Measurements from ENCODE around the gene BTNL9. TPM values are rescaled to one million over a fixed set of nuclear protein-coding genes. Genes with fewer than 3 reads are reported as not detected.
"Not testable (repeated sequence)": the region's sequence is repeated elsewhere in the genome, so short reads cannot be mapped to it uniquely, and the experiment has no call there.

Gene BTNL9
- total and polyA plus RNA-seq, 8 donors = 11.0 to 56.1 (median 18.7) TPM

DNA sequence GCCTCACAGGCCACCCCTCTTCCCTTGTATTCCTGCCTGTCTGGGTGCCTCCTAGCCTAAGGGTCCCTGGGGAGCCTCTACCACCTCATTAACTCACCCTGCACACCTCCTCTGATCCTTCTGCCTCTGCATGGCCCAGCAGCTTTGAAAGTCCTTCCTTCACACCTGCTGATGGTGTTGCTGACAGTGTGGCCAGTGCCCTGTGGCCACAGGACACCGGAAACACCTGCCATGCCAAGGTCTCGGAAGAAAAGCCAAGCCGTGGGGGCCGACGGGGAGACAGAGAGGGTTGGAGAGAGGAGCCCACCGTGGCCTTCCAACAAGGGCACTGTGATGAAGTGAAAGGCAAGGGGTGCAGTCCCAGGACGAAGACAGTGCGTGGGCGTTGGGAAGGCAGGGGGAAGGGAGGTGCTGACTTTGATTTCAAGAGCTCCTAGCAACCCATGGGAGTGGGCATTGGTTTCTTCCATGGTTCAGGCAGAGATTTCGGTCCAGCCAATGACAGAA is 4.1 kb downstream of the BTNL9 start:
- intact Hi-C loops (cut with DNase I) = no loop called here

DNA sequence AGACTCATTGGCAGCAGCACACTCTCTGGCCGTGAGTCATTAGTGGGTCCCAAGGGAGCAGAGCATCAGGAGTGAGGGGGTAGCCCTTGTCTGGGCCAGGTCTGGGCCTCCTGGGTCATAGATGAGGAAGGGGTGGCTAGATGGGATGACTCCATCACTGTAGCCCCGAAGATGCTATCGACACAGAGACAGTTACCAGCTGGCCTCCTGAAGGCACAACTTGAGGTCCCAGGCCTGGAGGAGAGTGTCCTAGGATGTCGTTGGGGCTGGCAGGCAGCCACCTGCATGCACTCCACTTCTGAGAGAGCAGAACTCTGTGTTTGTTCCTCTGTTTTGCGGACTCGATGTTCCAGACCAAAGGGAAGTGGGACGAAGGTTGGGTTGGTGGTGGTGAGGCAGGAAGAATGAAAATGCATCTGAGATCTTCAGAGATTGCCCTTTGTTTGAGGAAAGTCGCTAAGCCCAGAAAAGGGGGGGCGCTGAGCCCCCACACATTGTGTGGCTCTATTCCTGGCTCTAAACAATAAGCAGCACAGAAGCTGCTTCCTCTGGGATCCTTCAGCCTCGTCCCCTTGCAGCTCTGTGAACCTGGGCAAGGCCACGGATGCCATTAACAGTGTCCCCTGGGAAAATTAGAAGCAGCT is 4.7 kb downstream of the BTNL9 start:
- no peak for DNase-seq
- peaks cover 2 to 74% of the 10 kb centered on the region in 2 donors for H3K27me3 ChIP-seq
- H3K4me3 ChIP-seq = no peak overlapping the region
- intact Hi-C loops (cut with DNase I) = no loop called here
- no peaks in the 10 kb centered on the region for H3K4me1 ChIP-seq
- H3K27ac ChIP-seq = peak overlapping the region in 1 of 2 donors; percentile 66
- ATAC-seq = no peak
- H3K9me3 ChIP-seq = no peaks in the 10 kb centered on the region
- no peaks in the 10 kb centered on the region for H3K36me3 ChIP-seq
- TF ChIP-seq, protein P1, sequence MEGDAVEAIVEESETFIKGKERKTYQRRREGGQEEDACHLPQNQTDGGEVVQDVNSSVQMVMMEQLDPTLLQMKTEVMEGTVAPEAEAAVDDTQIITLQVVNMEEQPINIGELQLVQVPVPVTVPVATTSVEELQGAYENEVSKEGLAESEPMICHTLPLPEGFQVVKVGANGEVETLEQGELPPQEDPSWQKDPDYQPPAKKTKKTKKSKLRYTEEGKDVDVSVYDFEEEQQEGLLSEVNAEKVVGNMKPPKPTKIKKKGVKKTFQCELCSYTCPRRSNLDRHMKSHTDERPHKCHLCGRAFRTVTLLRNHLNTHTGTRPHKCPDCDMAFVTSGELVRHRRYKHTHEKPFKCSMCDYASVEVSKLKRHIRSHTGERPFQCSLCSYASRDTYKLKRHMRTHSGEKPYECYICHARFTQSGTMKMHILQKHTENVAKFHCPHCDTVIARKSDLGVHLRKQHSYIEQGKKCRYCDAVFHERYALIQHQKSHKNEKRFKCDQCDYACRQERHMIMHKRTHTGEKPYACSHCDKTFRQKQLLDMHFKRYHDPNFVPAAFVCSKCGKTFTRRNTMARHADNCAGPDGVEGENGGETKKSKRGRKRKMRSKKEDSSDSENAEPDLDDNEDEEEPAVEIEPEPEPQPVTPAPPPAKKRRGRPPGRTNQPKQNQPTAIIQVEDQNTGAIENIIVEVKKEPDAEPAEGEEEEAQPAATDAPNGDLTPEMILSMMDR (IDR thresholded peaks at IDR 0.05) = no peak

More for the DNA sequence above, 4.1 kb downstream of the BTNL9 start:
- H3K9me3 ChIP-seq = no peaks in the 10 kb centered on the region
- TF ChIP-seq, protein P1 (IDR thresholded peaks at IDR 0.05) = no peak
- H3K36me3 ChIP-seq = no peaks in the 10 kb centered on the region
- no peaks in the 10 kb centered on the region for H3K4me1 ChIP-seq
- peak overlapping the region in 1 of 2 donors; percentile 45 for H3K27ac ChIP-seq
- ATAC-seq = no peak
- peaks cover 0 to 73% of the 10 kb centered on the region in 2 donors for H3K27me3 ChIP-seq
- no peak for DNase-seq
- H3K4me3 ChIP-seq = no peak overlapping the region

DNA sequence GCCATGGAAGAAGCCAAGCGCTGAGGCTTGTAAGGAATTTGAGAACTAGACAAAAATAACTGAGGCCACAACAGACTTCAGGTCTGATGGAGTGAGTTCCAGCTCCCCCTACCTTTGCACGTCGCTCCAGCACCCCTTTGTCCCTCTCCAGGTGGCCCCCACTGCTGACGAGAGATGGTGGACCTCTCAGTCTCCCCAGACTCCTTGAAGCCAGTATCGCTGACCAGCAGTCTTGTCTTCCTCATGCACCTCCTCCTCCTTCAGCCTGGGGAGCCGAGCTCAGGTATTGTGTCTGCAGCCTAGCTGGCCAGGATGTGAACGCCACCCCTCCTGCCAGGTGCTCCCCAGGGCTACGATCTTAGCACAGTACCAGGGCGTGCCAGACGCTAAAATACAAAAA is 5.2 kb downstream of the BTNL9 start:
- Histone ChIP-seq H3K27me3 (peaks cover 8 to 74% of the 10 kb centered on the region in 2 donors), H3K4me1 (no peaks in the 10 kb centered on the region), H3K36me3 (no peaks in the 10 kb centered on the region), H3K9me3 (no peaks in the 10 kb centered on the region), H3K27ac (peak overlapping the region in 1 of 2 donors; percentile 66), H3K4me3 (no peak overlapping the region)
- DNase-seq = no peak
- TF ChIP-seq, protein P1 (IDR thresholded peaks at IDR 0.05) = no peak
- no peak for ATAC-seq
- intact Hi-C loops (cut with DNase I) = no loop called here

DNA sequence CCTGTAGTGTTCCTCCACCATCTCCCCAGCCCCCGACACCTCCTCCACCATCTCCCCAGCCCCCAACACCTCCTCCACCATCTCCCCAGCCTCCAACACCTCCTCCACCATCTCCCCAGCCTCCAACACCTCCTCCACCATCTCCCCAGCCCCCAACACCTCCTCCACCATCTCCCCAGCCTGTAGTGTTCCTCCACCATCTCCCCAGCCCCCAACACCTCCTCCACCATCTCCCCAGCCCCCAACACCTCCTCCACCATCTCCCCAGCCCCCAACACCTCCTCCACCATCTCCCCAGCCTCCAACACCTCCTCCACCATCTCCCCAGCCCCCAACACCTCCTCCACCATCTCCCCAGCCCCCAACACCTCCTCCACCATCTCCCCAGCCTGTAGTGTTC is 5.8 kb downstream of the BTNL9 start:
- H3K36me3 ChIP-seq; intact Hi-C loops (cut with DNase I); H3K4me1 ChIP-seq; H3K9me3 ChIP-seq; H3K4me3 ChIP-seq; ATAC-seq; H3K27ac ChIP-seq; DNase-seq: not testable (repeated sequence)
- peaks cover 11 to 74% of the 10 kb centered on the region in 2 donors for H3K27me3 ChIP-seq

DNA sequence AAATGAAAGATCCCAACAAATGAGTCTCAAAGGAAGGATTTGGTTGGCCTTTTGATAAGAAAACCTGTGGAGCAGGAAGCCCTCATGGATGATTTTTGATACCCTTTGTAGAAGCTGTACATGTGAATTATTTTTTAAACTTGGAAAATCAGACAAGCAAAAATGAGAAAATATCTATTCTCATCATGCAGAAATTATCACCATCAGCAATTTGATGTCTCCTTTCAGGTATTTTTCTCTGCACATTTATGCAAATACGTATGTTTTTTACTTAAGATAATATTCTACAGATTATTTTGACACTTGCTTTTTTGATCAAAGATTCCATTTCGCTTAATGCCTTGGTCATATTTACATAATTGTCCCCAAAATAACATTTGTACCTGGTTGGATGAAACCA is 7.2 kb downstream of the BTNL9 start:
- Histone ChIP-seq H3K4me3 (no peak overlapping the region), H3K36me3 (no peaks in the 10 kb centered on the region), H3K27me3 (peaks cover 22 to 77% of the 10 kb centered on the region in 2 donors), H3K4me1 (peaks cover 0 to 12% of the 10 kb centered on the region in 2 donors), H3K27ac (no peak overlapping the region), H3K9me3 (no peaks in the 10 kb centered on the region)
- DNase-seq (no peak), ATAC-seq (no peak)
- intact Hi-C loops (cut with DNase I) = no loop called here
- TF ChIP-seq, protein P1 (IDR thresholded peaks at IDR 0.05) = no peak
